NOMO-1 treated with dmso at 0.1 percent for 144 hours (cell line): ENCODE results near the gene COLGALT1.
"Not testable (repeated sequence)": the region's sequence is repeated elsewhere in the genome, so short reads cannot be mapped to it uniquely, and the experiment has no call there.

Experiments used
- DNase-seq: peaks from one replicate; lab custom pipeline; 2025; ENCODE audit not compliant: unreplicated experiment; lab: John Stamatoyannopoulos, UW

Gene COLGALT1

GRCh38 chr19:17555480-17555928 is at the start of gene COLGALT1:
COLGALT1 (plus strand) TSS chr19:17555649; CDS start chr19:17555714, 65 bp downstream.
- peak; percentile 98 for DNase-seq

GRCh38 chr19:17506745-17507144 is 48.7 kb upstream of the COLGALT1 start:
- no peak for DNase-seq

- DNase-seq, result not testable (repeated sequence)
These were observed 46.9 kb upstream of the COLGALT1 start for GRCh38 chr19:17508558-17508933.

- no peak for DNase-seq
These were observed 45.0 kb upstream of the COLGALT1 start for GRCh38 chr19:17510220-17510993.

GRCh38 chr19:17511724-17512573 is 43.5 kb upstream of the COLGALT1 start:
- peak; percentile 82 for DNase-seq

GRCh38 chr19:17512574-17512939 is 42.9 kb upstream of the COLGALT1 start:
- no peak for DNase-seq

- no peak for DNase-seq
These were observed 39.9 kb upstream of the COLGALT1 start for GRCh38 chr19:17515408-17516149.

GRCh38 chr19:17517898-17518297 is 37.6 kb upstream of the COLGALT1 start:
- DNase-seq, result no peak

- not testable (repeated sequence) for DNase-seq
These were observed 36.8 kb upstream of the COLGALT1 start for GRCh38 chr19:17518654-17519053.

- DNase-seq, result no peak
These were observed 35.5 kb upstream of the COLGALT1 start for GRCh38 chr19:17519967-17520366.

- DNase-seq, result no peak
These were observed 34.6 kb upstream of the COLGALT1 start for GRCh38 chr19:17520865-17521264.

- peak; percentile 97 for DNase-seq
These were observed 32.2 kb upstream of the COLGALT1 start for GRCh38 chr19:17522988-17523872.

GRCh38 chr19:17524651-17525050 is 30.8 kb upstream of the COLGALT1 start:
- DNase-seq, result no peak

GRCh38 chr19:17525141-17525540 is 30.3 kb upstream of the COLGALT1 start:
- no peak for DNase-seq

- DNase-seq, result no peak
These were observed 28.5 kb upstream of the COLGALT1 start for GRCh38 chr19:17526922-17527321.

GRCh38 chr19:17527326-17527725 is 28.1 kb upstream of the COLGALT1 start:
- no peak for DNase-seq

GRCh38 chr19:17528610-17529009 is 26.8 kb upstream of the COLGALT1 start:
- DNase-seq, result no peak

- no peak for DNase-seq
These were observed 25.9 kb upstream of the COLGALT1 start for GRCh38 chr19:17529239-17530158.

- DNase-seq, result no peak
These were observed 24.9 kb upstream of the COLGALT1 start for GRCh38 chr19:17530586-17530985.
